HG03432 (cell line): ENCODE measurements around the gene CCDC159.
"Not testable (repeated sequence)": the region's sequence is repeated elsewhere in the genome, so short reads cannot be mapped to it uniquely, and the experiment has no call there.

Source experiments
- ATAC-seq: cut with Tn5 transposase; IDR thresholded peaks from one replicate; pipeline ENCODE4 v1.9.1; 2021; ENCODE audit warnings: mild to moderate bottlenecking, moderate library complexity; ENCODE audit not compliant: unreplicated experiment

CCDC159 gene

DNA sequence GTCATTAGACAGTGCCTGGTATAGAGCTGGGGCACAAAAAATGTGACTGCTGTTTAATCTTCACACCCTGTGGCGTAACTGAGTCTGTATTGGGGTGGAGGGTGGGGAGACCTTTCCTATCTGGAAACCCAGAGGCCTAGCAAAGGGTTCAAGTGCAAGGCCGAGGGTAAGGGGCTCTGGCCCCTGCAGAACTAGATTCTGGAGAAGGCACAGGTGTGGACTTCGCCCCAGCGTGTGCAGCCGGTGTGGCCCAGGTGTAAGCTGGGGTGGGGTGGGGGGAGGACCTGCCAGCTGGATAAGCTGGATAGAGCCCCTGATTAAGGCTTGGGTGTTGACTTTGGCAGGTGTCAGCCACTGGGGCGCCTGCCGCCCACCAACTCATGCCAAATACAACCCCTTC lies 8.2 kb upstream of the CCDC159 start:
- ATAC-seq: no peak

DNA sequence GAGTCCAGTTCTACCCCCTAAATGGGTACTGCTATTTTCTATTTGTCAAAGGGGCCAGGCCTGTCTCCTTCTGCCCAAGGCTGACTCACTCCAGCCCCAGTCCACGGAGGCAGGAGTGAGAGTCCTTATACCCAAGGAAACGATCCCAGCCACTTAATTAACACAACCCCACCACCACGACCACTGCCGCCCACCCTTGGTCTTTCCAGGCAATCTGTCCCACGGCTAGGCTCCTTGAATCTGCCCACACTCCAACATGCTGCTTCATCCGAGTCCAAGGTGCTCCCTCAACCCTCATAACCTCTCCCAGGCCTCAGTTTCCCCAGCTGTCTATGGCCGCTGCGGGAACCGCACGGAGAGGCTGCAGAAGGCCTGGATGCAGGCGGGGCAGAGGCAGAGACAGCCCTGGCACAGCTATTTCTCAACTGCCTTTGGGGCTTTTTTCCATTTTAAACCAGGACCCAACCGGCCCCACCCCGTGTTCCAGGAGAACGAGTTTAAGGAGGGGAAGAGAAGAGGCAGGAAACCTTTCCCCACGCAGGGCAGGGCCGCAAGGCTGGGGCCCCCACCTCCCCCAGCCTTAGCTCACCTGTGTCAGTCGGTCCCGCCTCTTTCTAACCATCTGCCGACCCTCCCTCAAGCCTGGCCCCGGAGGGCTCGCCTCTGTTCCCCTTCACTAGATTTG lies 7.6 kb upstream of the CCDC159 start:
- ATAC-seq: no peak

DNA sequence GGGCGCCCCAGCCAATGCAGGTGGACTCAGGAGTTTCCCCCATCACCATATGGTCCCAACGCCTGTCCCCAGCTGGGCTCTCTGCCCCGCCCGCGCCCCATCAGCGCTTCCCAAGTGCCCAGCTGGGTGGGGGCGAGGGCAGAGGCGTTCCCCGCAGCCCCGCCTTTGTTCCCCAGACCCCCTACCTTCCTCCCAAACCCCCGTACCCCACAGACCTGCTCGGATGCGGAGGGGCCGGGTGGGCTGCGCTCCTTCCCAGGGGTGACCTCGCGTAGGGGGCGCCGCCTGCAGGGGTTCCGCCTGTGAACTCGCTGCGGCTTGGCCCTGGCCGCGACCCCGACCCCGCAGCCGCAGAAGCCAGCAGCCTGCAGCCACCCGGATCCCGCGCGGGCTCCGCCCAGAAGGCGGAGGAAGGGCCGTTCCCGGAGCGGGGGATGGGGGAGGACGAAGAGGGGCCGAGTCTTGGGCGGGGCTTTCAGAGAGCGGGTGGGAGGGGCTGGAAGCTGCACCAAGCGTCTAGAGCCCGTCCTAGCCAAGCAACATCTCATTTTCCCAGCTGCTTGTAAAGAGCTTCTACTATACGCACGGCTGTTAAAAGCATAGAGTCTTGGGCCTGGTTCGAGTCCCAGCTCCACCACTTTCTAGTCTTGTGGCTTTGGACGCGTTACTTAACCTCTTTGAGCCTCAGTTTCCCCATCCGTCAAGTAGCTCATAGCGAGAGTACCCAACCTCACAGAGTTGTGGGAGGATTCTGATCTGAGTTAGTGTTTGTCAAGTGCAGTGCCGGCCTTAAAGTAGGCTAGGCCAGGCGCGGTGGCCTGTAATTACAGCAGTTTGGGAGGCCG lies 6.8 kb upstream of the CCDC159 start, which contains the start of gene RAB3D:
RAB3D (minus strand) TSS at position 404 of the 845 bp plus-strand sequence. CDS start 2,258 bp downstream, outside the sequence.
- peak; percentile 81 for ATAC-seq

GRCh38 chr19:11340099-11340467 lies 6.2 kb upstream of the CCDC159 start:
- not testable (repeated sequence) for ATAC-seq

GRCh38 chr19:11342429-11342828 lies 3.9 kb upstream of the CCDC159 start:
- no peak for ATAC-seq

DNA sequence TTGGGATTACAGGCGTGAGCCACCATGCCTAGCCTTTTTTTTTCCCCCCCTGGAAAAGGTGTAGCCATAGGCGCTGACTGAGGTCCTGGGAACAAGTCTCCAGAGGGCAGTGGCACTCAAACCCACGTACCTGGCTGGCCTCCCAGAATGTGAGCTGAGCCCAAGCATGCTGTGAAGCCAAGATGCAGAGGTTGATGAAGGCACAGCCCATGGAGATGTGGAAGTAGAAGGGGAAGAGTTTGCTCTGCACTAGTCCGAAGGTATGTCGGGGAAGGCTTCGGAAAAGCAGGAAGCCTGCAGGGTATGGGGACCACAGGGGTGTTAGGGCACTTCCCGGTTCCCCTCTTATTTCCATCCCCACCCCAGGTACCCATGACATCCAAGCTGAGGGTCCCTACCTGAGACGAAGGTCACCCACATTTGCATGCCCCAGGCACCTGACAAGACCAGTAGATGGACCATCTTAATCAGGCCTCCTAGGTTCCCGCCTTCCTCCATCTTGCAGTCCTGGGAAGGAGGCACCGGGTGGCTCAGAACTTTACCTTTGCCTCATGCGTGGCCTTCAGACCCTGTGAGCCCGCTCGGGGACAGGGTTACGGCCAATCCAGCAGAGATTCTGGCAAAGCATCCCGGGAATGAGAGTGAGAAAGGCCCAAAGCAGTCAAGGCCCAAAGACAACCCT lies 1.1 kb upstream of the CCDC159 start:
- ATAC-seq: no peak

DNA sequence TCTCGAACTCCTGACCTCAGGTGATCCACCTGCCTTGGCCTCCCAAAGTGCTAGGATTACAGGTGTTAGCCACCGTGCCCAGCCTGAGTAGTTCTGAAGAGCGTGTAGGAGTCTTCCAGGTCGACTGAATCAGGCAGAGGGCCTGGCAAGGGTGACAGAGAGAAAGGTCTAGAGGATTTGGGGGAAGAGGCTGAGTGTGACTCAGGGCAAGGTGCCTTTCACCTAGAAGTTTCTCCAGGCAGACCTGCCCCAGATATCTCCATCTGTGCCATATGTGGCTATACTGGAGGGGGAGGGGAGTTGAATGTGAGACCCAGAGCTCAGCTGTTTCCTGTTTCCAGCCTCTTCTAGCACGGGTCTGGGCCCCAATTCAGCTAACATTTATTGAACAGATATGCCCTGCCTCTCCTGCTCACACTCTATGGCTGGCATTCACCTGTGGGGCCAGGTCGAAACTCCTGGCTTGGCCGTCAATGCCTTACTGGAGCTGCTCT lies 1.3 kb downstream of the CCDC159 start:
- no peak for ATAC-seq

GRCh38 chr19:11349171-11349570 lies 2.9 kb downstream of the CCDC159 start:
- ATAC-seq: no peak

DNA sequence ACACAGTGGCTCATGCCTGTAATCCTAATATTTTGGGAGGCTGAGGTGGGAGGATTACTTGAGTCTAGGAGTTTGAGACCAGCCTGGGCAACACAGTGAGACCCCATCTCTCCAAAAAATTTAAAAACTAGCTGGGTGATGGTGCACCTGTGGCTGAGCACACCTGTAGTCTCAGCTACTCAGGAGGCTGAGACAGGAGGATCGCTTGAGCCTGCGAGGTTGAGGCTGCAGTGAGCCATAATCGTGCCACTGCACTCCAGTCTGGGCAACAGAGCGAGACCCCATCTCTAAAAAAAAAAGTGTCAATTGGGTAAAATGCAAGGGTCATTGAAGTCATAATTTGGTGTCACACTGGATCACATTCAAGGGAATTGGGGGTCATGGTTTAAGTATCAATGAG lies 7.8 kb downstream of the CCDC159 start:
- ATAC-seq: not testable (repeated sequence)

GRCh38 chr19:11355160-11356073 lies 9.1 kb downstream of the CCDC159 start, which contains the start of gene PLPPR2:
PLPPR2 (plus strand) TSS chr19:11355432; CDS start chr19:11357674, 2,242 bp downstream.
- ATAC-seq: no peak

GRCh38 chr19:11356074-11356397 lies 9.7 kb downstream of the CCDC159 start:
- ATAC-seq: no peak

GRCh38 chr19:11356676-11357550 lies 10.6 kb downstream of the CCDC159 start:
- ATAC-seq: no peak

DNA sequence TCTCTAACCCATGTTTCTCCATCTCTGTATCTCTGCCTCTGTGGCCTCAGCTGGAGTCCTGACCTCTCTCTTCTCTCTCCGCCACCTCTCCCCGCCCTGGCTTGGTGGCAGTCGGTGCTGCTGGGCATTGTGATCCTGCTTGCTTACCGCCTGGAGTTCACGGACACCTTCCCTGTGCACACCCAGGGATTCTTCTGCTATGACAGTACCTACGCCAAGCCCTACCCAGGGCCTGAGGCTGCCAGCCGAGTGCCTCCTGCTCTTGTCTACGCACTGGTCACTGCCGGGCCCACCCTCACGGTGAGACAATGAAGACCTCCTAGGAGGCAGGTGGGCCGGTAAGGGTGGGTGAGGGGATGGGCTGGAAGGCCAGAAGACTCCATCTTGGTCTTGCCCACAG lies 13.1 kb downstream of the CCDC159 start:
- ATAC-seq: no peak

DNA sequence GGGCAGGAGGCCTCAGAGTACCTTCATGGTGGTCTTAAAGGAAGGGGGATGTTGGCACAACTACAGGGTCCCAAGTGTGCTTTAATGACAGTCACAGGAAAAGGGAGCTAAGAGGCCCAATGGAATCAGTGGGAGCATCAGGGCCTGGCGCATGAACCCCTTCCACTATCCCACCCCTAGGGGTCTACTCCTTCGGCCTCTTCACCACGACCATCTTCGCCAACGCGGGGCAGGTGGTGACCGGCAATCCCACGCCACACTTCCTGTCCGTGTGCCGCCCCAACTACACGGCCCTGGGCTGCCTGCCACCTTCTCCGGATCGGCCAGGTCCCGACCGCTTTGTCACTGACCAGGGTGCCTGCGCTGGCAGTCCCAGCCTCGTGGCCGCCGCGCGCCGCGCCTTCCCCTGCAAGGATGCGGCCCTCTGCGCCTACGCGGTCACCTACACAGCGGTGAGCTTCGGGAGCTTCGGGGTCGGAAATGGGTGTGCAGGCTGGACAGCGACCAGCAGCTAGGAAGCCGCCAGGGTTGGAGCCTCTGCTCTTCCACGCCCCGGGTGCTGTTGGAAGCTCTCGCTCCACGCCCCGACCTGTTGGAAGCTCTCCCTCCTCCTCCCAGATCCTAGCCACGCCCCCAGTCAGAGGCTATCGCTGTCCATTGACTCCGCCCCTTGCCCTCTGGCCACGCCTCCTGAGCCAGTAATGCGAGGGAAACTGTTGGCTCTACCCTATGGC lies 14.9 kb downstream of the CCDC159 start:
- no peak for ATAC-seq

- no peak for ATAC-seq
Observed at GRCh38 chr19:11361771-11362731, 15.7 kb downstream of the CCDC159 start.

- ATAC-seq: no peak
Observed at GRCh38 chr19:11363881-11364280, 17.6 kb downstream of the CCDC159 start.

DNA sequence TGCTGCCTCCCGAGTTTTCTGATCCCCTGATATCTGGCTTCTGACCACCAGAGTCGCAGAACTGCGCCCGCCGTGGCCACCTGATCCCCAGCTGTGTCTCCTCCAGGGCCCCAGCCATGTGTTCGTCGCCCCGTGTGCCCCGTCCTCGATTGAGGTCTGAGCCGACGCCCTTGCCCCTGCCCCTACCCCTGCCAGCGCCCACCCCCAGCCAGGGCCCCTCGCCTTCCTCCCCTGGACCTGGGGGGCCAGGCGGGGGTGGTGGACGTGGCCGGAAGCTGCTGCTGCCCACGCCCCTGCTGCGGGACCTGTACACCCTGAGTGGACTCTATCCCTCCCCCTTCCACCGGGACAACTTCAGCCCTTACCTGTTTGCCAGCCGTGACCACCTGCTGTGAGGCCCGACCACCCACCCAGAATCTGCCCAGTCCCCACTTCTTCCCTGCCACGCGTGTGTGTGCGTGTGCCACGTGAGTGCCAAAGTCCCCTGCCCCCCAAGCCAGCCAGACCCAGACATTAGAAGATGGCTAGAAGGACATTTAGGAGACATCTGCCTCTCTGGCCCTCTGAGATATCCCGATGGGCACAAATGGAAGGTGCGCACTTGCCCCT lies 18.1 kb downstream of the CCDC159 start:
- no peak for ATAC-seq
